Activated T-helper 1 cell treated with Interleukin-2 at 50 U/mL for 16 hours (primary cell): ENCODE results near the gene HDAC7.
A peak's percentile ranks its signal among the peaks of the same experiment; 100 is the strongest.

ENCODE experiments used
- DNase-seq: peaks from one replicate; pipeline ENCODE4 v3.0.0-alpha.2; 2020; ENCODE audit warnings: low read depth

Gene HDAC7

DNA sequence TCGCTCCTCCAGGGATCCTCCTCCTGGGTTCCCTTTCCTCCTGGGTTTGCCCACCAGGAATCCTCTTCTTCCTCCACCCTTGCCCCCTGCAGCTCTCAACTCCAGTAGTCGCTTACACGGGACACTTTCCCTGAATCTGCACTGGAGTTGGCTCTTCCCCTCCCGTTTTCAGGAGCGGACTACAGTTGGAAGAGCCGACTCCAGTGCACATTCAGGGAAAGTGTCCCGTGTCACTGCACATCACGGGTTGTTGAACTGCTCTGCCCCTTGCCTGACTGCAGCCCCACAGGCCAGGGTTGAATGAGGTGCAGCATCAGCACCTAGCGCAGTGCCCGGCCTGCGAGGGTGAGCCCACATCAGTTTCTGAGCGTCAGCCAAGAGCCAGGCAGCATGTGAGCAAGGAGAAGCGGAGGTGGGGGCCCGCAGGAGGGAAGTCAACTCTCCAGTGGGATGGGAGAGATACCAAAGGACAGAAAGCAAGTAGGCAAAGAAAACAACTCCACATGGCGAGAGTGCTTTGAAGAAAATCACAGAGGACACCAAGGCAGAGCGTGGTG is 74.1 kb downstream of the HDAC7 start:
- DNase-seq, result no peak

DNA sequence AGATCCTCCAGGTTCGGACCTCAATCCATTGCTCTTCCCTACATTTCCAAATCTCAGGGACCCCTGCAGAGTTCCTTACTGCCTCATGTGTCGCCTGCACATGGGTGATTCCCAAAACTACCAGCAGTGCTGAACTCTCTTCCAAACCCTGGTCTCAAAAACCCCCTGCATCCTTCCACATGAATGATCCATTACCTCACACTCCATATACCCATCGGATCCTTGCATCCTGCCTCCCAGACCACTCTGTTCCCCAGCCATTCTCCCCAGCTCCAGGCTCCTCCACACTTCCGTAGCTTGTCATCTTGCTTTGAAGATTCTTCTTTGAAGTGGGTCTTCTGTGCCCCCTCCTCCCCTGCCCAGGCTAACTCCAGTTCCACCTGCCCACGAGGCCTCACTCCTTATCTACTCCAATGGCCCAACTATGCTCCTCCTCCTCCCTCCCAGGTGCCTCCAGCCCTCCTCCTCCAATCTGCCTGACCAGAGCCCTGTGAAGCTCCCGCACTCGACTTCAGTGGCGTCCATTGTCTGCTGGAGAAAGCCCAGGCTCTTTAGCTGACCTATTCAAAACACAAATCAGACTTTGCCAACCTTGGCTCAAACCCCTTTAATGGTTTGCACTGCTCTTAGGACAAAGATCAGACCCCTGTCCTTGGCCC is 74.8 kb downstream of the HDAC7 start:
- DNase-seq, result no peak

DNA sequence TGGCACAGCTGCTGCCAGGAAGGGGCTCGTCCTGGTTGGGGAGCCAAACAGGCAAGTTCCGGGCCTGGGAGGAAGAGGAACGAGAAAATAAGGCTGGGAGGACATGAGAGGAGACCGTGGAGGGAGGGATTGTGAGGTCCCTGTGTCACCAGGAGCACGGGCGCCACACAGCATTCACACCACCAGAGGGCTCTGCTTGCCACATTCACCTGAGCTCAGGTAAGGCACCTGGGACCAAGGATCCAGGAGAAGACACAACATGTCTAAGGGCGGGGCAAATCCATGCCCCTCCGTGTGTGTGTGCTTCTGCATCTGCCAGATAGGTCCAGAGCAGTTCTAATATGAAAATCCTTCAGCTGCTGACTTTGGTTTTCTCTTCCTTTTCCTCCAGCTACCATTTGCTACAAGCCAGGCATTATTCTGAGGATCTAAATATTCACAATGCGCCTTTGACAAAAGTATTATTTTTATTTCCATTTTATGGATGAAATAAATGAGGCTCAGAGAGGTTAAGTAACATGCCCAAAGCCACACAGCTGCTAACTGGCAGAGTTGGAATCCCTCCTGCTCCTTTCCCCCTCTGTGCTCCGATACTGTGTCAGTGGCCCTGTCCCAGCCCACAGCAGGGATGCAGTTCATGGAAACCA is 75.6 kb downstream of the HDAC7 start:
- DNase-seq, result peak; percentile 32

DNA sequence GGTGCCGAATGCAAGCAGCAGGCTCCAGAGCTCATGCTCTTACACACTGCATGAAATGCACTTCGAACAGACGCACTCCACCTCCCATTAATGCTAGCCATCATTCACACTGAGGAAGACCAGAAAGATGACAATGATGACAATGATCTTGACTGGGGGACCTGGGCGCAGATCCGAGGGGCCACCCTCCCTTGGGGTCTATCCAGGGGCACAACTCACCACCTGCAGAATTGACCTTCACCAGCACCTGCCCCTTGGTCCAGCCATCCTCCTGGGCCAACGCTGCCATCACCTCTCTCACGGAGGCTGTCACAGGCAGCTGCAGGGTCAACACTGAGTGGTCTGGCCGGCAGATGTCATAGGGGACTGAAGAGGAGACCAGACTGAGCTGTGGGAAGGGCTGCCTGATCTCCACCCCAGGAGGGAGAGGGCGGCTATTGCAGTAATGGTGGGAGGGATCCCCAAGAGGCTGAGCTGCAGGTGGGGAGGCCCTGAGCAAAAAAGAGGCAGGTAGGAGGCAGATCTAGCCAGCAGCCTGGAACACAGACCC is 76.3 kb downstream of the HDAC7 start:
- no peak for DNase-seq

DNA sequence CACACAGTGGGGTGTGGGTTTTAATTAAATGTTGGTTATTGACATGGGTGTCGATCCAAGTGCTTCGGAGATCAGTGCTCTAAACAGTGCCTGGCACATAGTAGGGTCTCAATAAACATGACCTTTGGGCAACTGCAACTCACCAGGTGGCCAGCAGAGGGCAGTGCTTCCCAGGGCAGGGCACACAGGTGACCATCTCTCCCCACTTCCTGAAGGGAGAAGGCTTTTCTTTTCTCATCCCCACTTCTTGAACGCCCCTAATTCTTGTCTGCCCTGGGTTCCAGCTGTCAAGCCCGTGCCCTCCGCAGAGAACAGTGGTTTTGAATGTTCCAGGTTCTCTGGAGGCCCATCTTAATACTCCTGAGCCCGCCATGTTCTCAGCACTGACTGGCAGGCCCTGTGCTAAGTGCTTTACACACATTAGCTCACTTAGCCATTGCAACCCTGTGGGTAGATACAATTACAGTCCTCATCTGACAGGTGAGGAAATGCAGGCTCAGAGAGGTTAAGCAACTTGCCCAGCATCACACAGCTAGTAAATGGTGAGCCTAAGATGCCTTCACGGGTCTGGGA is 77.4 kb downstream of the HDAC7 start:
- peak; percentile 57 for DNase-seq

DNA sequence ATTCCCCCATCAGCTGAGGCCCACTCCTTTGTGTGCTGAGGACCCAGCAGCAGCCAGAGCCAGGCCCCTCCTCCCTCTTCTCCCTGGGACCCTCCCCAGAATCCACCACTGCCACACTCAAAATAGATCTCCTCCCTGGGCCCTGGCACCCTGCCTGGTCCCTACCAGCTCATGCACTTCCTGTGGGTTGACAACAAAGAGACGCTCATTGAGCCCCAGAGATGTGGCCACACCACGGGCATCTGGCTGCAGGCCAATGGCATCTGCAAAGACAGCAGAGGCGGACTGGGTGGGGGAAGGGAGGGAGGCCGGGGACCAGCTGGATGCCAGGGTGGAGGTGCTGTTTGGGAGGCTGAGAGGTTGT is 78.4 kb downstream of the HDAC7 start:
- peak; percentile 63 for DNase-seq

DNA sequence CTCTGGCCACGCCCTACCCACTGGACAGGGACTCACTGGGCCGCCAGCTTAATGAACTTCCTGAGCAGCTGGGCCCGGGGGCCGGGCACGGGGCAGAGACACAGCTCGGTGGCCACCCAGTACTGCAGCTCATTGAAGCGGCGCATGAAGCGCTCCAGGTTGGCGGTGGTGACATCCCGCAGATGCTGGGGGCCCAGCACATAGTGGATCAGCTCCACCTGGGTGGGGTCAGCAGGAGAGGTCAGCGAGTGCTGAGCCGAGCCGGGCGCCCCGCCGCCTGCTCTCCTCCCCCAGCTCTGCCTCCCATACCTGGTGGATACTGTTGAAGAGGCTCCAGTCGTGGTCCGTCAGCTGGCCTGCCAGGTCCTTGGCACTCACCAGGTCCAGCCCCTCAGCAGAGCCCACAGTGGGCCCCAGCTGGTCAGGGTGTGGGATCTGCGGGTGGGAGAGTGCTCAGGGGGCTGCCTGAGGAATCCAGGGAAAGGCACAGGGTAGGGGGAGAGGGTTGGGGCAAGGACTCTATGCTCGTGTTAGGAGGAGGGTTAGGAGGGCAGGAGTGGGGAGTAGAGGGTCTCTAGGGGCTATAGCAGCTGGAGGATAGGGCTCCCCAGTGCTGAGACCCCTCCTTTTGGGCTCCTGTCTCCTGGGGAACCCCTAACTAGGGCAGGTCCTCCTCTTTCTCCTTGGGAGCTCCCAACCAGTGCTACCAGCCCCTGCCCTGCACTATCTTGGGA is 78.9 kb downstream of the HDAC7 start:
- DNase-seq, result no peak

DNA sequence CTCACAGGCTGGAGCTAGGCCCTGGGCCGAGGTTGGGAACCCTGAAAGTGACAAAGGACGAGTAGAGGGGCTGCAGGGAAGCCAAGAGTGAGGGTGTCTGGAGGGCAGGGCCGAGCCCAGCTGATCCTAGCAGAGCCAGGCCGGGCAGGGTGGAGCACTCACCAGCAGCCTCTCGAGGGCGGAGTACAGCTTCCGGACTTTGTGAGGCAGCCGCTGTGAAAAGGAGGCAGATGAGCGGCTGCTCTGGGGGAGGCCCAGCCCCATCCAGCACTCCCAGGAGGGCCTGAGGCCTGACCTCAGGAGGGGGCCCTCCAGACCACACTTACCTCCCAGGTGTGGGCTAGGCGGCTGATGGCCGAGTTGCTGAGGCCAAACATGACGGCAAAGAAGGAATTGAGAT is 79.7 kb downstream of the HDAC7 start:
- no peak for DNase-seq

DNA sequence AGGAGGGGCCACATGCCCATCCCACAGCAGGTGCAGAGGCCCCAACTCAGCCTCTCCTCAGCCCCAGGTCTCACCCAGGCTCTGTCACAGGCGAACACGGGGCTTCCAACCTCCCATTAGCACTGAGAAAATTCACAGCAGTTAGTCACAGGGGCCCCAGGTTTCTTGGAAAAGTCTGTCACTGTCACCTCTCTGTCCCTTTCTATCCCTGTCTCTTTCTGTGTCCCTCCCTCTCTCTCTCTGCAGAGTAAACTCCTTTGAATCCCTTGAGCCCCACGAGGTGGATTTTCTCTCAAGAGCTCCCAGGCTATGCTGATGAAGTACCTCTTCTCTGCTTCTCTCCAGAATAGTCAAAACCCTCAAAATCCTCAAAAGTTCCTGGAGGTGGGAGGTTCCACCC is 80.4 kb downstream of the HDAC7 start:
- DNase-seq, result no peak

DNA sequence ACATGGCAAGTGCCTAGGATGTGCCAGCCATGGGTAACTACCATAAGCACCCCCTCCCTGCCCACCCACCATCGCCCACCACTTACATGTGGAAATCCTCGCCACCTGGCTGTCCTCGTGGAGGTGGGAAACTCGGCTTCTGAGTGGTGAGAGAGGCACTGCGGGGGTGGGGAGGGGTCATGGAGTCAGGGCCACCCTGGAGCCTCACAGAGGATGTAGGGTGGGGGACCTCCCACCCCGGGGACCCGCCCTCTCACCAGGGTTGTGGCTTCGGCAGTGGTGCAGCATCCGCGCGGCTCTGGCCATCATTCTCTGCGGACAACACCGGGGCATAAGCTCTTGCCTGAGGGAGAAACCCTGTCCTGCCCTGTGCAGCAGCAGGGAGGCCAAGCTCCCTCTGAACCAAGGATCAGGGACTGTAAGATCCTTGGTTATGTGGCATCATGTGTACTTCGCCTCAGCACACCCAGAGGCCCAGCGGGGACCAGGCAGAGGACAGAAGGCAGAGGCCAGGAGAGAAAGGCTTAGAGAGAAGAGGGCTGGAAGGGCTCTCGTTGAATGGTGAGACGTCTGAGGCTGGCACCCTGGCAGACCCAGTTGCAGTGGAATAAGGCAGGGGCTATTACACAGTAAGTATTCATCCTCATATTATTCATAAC is 81.6 kb downstream of the HDAC7 start:
- DNase-seq, result no peak

DNA sequence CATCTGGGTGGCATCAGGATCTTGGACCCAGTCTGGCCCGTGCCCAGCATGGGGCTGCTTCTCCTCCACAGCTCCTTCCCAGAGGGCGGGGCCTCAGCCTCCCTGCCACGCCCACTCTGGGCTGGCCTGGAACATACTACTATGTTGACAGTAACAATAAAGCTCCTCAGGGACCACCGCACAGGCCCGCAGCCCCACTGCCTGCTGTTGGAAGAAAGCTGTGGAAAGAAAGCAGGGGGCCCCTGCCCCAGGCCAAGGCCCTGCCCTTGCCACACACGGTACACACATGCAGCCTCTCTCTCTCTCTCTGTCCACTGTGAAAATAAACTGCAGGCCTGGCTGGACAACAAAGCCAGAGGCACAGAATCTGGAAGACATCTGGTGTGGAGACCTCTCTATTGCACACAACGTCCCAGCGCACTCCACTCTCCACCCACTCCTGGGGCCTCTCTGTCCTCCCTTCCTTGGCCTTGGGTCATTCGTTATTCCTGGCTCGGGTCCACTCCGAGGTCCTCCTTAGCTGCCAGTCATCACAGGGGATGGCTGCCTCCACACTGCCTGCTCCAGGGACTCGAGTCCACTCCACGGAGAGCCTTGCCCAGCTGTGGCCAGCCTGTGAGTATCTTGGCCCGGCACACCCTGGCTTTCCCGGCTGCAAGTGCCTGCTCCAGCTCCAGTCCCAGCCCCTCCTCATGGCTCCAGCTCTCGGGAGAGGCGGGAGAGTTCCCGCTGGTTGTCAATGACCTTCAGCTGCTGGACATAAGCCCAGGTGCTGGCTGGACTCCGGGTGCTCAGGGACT is 82.6 kb downstream of the HDAC7 start:
- no peak for DNase-seq

DNA sequence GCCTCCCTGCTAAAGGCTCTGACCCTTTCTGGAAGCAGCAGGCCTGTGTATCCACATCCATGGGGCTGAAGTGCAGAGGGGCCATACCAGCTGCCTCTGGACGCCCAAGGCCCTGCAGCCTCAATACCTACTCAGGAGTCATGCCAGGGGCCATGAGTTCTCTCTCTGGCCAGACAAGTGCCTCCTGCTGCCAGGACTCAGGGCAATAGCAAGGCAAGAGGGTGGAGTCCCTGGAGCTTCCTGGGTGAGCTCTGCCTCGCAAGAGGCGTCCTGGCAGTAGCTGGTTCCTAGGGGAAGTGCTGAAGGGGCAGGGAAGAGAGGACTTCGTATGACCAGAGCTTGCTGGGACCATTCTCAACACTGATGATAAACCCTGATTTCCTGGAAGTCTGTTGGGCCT is 83.5 kb downstream of the HDAC7 start:
- no peak for DNase-seq

DNA sequence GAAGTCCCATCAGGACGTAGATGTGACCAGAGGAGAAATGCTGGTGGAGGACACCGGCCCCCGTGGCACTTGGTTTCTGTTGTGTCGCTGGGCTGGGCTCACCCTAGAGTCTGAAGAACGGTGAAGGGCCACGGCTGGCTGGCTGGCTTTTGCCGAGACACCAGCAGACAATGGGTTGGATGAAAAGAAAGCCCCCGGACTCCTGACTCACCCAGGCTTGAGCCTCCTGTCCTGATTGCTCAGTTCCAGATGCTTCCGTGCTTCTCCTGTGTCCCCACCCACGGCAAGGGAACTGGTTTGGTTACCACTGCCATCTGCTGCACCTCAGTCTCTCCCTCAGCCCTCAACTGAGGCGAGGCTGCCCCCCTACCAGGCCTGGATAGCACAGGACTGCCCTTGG is 84.1 kb downstream of the HDAC7 start:
- DNase-seq, result no peak

DNA sequence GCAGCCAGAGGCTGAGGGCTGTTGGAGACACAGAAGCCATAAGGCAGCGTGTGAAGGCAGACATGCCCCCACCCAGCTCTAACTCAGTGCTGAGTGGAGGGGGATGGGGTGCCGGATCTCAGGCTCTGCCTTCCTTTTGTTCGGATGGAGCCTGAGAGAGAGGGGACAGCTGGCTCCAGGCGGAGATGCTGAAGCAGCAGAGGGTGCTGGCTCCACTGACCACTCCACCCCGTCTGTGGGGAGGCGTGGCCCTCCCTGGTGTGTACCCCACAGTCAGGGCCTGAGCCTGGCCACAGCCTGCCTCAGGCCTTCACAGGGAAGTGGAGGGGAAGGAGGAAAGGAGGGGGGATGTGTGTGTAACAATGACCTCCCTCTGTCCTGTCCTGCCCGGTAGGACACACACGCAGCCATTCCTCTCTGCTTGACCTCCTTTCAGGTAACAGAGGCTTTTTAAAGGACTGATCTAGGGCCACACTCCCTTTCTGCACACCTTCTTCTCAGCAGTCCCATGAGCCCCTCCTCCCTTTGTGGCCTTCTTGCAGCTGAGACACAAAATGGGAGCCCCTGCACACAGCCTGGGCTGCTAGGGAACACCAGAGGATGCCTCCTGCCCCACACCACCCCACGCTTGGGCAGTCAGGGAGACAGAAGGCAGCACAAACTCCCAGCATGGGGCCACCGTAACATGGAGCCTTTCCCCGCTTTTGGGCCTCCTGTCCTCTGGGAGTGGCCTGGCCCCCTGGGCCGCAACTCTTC is 84.8 kb downstream of the HDAC7 start:
- DNase-seq, result no peak

DNA sequence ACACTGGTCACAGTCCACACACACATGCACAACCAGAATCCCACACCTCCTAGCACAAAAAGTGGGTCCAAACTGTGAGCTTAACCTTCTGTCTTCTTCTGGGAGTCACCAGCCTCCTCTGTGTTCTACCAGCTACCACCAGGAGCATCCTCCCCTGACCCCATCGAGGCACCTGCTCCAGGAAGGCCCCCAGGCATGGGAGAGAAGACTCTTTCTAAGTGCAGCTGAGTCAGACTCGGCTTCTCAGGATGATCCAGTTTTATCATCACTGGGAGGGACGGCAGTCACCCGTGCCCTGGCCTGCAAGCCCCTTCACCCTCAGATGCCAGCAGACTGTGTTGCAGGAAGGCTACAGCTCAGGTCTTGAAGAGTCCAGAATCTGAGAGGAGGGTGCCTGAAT is 86.6 kb downstream of the HDAC7 start:
- no peak for DNase-seq
